ENCODE measurements around the gene CRLF3.

DNA sequence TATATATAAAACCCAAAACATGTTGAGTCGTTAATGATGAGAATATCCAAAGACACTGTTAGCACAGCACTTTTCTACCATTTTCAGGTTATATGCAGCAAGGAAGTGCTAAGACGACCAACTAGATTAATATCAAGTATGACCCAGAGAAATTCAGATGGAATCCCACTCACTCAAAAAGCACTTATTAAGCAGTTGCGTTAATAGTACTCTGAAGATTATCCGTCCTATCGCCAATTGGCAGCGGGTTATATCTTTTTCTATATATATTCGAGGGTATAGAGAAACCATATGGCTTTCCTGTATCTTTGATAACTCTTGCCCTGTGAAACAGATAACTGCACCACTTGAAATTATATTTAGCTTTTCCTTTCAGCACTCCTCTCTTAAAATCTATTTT, 1.1 kb downstream of the CRLF3 start:
- no peak for TF ChIP-seq CTCF (IDR thresholded peaks at IDR 0.05)
- TF ChIP-seq EZH2 (IDR thresholded peaks at IDR 0.05; ENCODE audit: borderline replicate concordance, insufficient read depth, low read depth, low read length, poor library complexity, severe bottlenecking) = no peak

All from B cell (primary cell).